SK-N-SH treated with all-trans-retinoic acid at 6 μM for 48 hours (cell line): ENCODE measurements around the gene BBS9.

Experiments used
- CSRNP3 ChIP-seq: fragments of 250-450 bp; sonication (Bioruptor Pico); IDR thresholded peaks from 2 replicates; pipeline ENCODE4 v1.5.1; 2021; ENCODE audit warnings: mild to moderate bottlenecking, moderate library complexity
- PPARA ChIP-seq: fragments of 250-450 bp; sonication (Bioruptor Pico); IDR thresholded peaks from 2 replicates; pipeline ENCODE4 v1.5.0; 2020; ENCODE audit warnings: mild to moderate bottlenecking, borderline replicate concordance
- ZFP3 ChIP-seq: fragments of 250-450 bp; sonication (Bioruptor Pico); IDR thresholded peaks from 2 replicates; pipeline ENCODE4 v1.5.0; 2020; ENCODE audit warnings: mild to moderate bottlenecking, moderate library complexity
- TF ChIP-seq, protein P1 (sequence below): fragments of 250-450 bp; sonication (Bioruptor Pico); IDR thresholded peaks from 2 replicates; pipeline ENCODE4 v1.8.0; 2020; ENCODE audit warnings: mild to moderate bottlenecking, moderate library complexity, borderline replicate concordance
- TF ChIP-seq, protein P2 (sequence below): fragments of 250-450 bp; sonication (Bioruptor Pico); IDR thresholded peaks from 2 replicates; pipeline ENCODE4 v1.8.0; 2021; ENCODE audit warnings: low read depth, mild to moderate bottlenecking, moderate library complexity, borderline replicate concordance

DNA sequence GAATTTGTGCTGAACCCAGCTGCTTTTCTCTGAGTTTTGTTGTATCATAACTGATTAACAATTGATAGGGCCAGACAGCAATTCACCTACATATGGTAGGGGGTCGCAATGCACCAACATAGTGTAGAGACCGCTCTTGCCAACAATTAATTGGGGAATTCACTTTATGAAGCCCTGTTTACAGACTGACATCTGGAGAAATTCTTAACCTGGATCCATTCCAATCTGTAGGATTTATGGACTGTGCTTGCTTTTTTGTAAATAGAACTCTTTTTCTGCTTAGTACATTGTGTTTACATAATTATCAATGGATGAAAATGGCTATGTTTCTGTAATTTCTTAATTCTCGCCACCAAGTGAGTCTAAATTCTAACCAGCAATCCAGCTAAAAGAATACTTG is 464.2 kb downstream of the BBS9 start:
- TF ChIP-seq PPARA (CRISPR knock-in tag) = no peak
- TF ChIP-seq, protein P1, sequence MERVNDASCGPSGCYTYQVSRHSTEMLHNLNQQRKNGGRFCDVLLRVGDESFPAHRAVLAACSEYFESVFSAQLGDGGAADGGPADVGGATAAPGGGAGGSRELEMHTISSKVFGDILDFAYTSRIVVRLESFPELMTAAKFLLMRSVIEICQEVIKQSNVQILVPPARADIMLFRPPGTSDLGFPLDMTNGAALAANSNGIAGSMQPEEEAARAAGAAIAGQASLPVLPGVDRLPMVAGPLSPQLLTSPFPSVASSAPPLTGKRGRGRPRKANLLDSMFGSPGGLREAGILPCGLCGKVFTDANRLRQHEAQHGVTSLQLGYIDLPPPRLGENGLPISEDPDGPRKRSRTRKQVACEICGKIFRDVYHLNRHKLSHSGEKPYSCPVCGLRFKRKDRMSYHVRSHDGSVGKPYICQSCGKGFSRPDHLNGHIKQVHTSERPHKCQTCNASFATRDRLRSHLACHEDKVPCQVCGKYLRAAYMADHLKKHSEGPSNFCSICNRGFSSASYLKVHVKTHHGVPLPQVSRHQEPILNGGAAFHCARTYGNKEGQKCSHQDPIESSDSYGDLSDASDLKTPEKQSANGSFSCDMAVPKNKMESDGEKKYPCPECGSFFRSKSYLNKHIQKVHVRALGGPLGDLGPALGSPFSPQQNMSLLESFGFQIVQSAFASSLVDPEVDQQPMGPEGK (CRISPR knock-in tag) = no peak
- TF ChIP-seq CSRNP3 (CRISPR knock-in tag) = no peak
- TF ChIP-seq ZFP3 (CRISPR knock-in tag) = no peak
- TF ChIP-seq, protein P2, sequence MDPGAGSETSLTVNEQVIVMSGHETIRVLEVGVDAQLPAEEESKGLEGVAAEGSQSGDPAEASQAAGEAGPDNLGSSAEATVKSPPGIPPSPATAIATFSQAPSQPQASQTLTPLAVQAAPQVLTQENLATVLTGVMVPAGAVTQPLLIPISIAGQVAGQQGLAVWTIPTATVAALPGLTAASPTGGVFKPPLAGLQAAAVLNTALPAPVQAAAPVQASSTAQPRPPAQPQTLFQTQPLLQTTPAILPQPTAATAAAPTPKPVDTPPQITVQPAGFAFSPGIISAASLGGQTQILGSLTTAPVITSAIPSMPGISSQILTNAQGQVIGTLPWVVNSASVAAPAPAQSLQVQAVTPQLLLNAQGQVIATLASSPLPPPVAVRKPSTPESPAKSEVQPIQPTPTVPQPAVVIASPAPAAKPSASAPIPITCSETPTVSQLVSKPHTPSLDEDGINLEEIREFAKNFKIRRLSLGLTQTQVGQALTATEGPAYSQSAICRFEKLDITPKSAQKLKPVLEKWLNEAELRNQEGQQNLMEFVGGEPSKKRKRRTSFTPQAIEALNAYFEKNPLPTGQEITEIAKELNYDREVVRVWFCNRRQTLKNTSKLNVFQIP (CRISPR knock-in tag) = no peak
